ENCODE measurements around the gene SPDYC.

SPDYC gene

GRCh38 chr11:65170058-65170534, at the start of gene SPDYC:
Gene SPDYC (plus strand): TSS chr11:65170233. CDS start chr11:65171358, 1,125 bp downstream.
- no peak for DNase-seq (ENCODE audit: low read depth)

- DNase-seq (ENCODE audit: low read depth): no peak
These were observed 49.2 kb upstream of the SPDYC start for GRCh38 chr11:65120831-65121230.

DNA sequence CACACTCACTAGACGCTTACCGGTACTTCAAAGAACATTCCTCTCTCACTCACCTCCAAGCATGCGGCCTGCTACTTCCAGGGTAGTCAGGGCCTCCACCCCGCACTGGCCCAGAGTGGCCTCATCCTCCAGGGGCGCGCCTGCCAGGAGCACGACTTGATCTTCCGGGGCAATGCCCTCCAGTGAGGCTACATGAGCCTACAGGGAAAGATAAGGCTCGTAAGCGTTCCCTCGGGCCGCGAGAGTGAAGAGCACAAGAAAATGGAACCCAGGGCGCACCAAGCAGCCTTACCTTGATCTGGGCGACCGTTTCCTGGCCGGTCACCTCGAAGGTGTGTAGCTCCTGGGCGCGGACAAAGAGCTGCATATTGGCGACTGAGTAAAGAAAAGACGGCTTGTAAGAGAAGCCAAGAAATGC, 48.6 kb upstream of the SPDYC start:
- no peak for DNase-seq (ENCODE audit: low read depth)

GRCh38 chr11:65121865-65122696, 48.0 kb upstream of the SPDYC start, which contains the start of the genes FAU and MRPL49:
Gene FAU (minus strand): TSS chr11:65122134. CDS start chr11:65121813, 321 bp downstream.
Gene MRPL49 (plus strand): TSS chr11:65122321. CDS start chr11:65122347, 26 bp downstream.
- peak; percentile 94 for DNase-seq (ENCODE audit: low read depth)

GRCh38 chr11:65124480-65125196, 45.4 kb upstream of the SPDYC start:
- no peak for DNase-seq (ENCODE audit: low read depth)

- no peak for DNase-seq (ENCODE audit: low read depth)
These were observed 44.6 kb upstream of the SPDYC start for GRCh38 chr11:65125197-65126056.

DNA sequence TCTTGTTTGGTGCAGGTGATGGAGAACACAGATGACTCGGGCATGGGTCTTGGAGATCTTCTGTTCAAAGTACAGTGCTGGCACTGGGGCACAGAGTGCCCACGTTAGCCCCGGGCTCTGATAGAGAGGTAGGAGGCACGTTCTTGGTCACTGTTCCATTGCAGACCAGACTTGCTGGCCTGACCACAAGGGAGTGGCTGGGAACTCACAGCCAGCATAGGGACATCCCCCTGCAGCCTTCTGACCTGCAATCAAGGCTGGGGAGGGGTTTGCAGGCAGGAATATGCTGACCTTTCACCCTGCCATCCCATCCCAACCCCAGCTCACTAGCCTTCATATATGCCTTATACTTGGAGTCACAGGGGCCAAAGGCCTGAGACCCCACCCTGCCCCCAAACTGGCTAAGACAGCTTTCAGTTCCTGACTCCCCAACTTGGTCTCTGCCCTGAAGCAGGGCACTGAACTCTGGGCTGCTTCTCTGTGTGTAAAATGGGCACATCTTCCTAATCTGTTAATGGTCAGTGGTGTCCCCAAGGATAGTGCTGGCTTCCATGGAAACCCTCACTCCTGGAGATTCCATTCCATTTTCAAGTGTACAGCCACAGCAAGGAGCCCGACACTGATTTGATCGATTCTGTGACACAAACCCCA, 43.3 kb upstream of the SPDYC start:
- no peak for DNase-seq (ENCODE audit: low read depth)

DNA sequence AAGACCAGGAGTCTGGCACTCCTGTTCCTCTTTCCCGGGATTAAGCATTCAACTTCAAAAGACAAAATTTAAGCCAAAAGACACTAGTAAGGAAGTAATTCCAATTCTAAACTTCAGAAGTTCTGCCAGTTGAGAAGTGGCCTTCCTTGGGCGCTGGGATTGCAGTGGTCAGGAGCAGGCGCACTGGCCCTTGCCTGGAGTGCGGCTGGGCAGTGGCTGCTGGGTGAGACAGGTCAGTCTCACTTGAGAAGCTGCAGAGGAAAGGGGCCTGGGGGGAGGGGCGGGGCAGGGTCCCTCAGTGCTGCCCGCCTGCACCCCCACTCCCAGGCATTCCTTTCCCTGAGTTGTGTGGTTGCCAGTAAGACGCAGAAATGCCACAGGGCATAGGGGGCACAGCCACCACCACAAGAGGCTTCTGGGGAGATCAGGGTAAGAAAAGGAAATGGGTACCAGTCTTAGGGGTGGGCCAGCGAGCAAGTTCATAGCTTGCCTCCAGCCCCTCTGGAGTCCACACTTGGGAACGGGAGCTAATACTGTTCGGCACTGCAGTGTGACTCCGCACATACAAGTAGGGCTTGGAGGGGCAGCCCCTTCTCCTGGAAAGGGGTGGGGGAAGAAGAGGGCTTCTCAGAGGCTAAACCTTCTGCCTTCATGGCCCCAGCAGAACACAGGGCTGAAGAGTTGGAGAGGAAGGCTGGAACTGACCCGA, 42.4 kb upstream of the SPDYC start:
- no peak for DNase-seq (ENCODE audit: low read depth)

- no peak for DNase-seq (ENCODE audit: low read depth)
These were observed 41.6 kb upstream of the SPDYC start for GRCh38 chr11:65128182-65129145.

GRCh38 chr11:65129649-65130441, 40.2 kb upstream of the SPDYC start:
- no peak for DNase-seq (ENCODE audit: low read depth)

DNA sequence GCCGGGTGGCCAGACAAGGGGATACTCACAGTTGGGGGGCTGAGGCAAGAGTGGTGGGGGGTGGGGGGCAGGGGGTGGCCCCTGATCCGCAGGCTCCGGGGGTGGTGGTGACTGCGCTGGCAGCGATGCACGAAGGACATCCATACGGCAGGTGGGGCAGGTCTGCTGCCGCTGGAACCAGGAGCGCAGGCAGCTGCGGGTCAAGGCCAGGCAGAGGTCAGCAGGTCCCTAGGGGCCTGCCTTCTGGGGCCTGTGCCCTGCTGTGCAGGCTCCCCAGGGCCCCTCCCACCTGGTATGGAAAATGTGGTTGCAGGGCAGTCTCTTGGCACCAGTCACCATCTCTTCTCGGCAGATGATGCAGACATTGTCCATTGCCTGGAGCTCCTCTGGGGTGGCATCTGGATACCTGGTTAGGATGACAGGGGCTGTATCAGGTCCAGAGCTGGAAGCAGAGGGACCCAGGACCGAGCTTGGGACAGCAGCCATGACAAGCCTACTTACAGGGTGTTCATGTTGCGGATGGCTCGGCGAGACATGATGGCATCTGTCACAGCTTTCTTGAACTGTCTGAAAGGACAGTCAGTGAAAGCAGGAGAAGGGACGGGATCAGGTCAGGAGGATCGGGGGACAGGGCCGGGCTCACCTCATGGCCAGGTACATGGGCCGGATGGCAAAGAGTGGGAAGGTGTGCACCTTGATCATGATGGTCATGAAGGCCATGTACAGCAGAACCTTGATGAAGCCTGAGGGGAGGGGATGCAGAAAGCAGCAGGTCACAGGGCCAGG, 39.2 kb upstream of the SPDYC start:
- no peak for DNase-seq (ENCODE audit: low read depth)

DNA sequence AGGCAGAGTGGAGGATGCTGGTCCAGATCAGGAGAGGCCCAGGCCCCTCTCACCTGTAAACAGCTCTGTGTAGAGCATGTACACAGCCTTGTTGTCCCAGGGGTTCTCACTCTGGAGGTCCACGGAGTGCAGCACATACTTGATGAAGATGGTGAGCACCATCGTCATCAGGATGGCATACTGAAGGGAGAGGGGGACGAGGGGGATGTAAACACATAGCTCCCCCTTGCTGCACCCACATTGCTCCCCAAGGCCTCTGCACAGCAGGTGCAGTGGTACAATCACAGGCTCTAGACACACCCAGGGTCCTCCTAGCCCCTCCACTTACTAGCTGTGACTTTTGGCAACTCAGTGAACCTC, 38.6 kb upstream of the SPDYC start:
- no peak for DNase-seq (ENCODE audit: low read depth)

GRCh38 chr11:65131895-65132237, 38.2 kb upstream of the SPDYC start:
- DNase-seq (ENCODE audit: low read depth): no peak

GRCh38 chr11:65132238-65132987, 37.6 kb upstream of the SPDYC start:
- DNase-seq (ENCODE audit: low read depth): no peak

DNA sequence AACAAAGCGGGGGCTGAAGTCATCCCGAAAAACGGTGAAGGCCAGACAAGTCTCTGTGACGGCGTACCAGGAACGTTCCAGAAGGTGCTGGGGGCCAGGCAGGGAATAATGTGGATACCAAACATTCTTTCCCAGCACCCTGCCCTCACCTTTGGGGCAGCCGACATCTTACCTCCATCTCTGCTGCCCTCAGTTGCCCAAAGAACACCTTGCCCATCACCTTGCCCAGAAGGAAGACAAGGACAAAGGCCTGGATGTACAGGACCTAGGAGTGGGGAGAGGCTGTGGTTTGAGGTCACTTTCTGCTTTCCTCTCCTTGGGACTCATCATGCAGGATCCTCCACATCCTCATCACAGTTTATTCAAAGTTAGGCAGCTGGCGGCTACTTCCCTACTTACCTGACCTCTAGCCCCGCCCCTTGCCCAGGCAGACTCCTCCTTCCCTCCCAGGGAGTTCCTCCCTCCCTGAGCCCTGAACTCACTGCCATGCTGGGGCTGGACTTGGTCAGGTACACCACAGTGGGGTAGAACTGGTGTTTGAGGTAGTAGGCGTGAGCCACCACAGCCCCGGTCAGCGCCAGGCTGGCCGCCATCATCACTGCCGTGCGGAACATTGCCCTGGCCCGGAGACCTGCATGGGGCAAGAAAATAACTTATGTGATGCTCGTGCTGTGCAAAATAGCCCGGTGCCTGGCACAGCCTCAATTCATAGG, 36.9 kb upstream of the SPDYC start:
- DNase-seq (ENCODE audit: low read depth): no peak

GRCh38 chr11:65133724-65134123, 36.3 kb upstream of the SPDYC start:
- no peak for DNase-seq (ENCODE audit: low read depth)
